Neural cell (in vitro differentiated cells): ENCODE results near the gene PHYHIPL. TPM values are rescaled to one million over a fixed set of nuclear protein-coding genes. Genes with fewer than 3 reads are reported as not detected.

ENCODE experiments used
- H2AFZ ChIP-seq: fragments of 200-600, 300-800 bp; sonication (generic), shearing (Covaris generic); 2 replicates; pipeline ENCODE4 v1.6.0; 2014; ENCODE audit warnings: low read depth, mild to moderate bottlenecking, antibody characterized with exemption, low read length, moderate library complexity
- H3F3A ChIP-seq: fragments of 200-600 bp; shearing (Covaris generic); 2 replicates; pipeline ENCODE4 v1.6.1; 2016; ENCODE audit warnings: mild to moderate bottlenecking, moderate library complexity, mixed read lengths, antibody characterized with exemption, low read length; ENCODE audit not compliant: insufficient read depth, poor library complexity, severe bottlenecking
- H3K27ac ChIP-seq: fragments of 200-600, 300-800 bp; sonication (generic), shearing (Covaris generic); 2 replicates; pipeline ENCODE4 v1.5.1; 2014; ENCODE audit warnings: mild to moderate bottlenecking, low read length, moderate library complexity
- H3K27me3 ChIP-seq: fragments of 300-800, 200-600 bp; sonication (generic), shearing (Covaris generic); 2 replicates; pipeline ENCODE4 v1.6.0; 2014; ENCODE audit warnings: mild to moderate bottlenecking, low read depth, low read length, moderate library complexity; ENCODE audit not compliant: insufficient read depth
- H3K36me3 ChIP-seq: fragments of 300-800, 200-600 bp; sonication (generic), shearing (Covaris generic); 2 replicates; pipeline ENCODE4 v1.5.1; 2014; ENCODE audit warnings: mild to moderate bottlenecking, antibody characterized with exemption, low read length, moderate library complexity; ENCODE audit not compliant: insufficient read depth
- H3K4me2 ChIP-seq: fragments of 300-800, 200-600 bp; sonication (generic), shearing (Covaris generic); 2 replicates; pipeline ENCODE4 v1.6.0; 2014; ENCODE audit warnings: mild to moderate bottlenecking, low read length
- H3K4me3 ChIP-seq: fragments of 300-800, 200-600 bp; sonication (generic), shearing (Covaris generic); 2 replicates; pipeline ENCODE4 v1.5.1; 2014; ENCODE audit warnings: mild to moderate bottlenecking, low read length, moderate library complexity
- H3K79me2 ChIP-seq: fragments of 200-600 bp; shearing (Covaris generic); replicated peaks from 2 replicates; pipeline ENCODE4 v1.6.0; 2014; ENCODE audit warnings: mild to moderate bottlenecking, low read length, moderate library complexity; ENCODE audit not compliant: insufficient read depth
- H3K9ac ChIP-seq: fragments of 300-800, 200-600 bp; sonication (generic), shearing (Covaris generic); 2 replicates; pipeline ENCODE4 v1.6.1; 2016; ENCODE audit warnings: mild to moderate bottlenecking, low read length, mixed read lengths
- H3K9me2 ChIP-seq: fragments of 200-600 bp; shearing (Covaris generic); 2 replicates; pipeline ENCODE4 v1.6.1; 2016; ENCODE audit warnings: mild to moderate bottlenecking, low read length, mixed read lengths; ENCODE audit not compliant: insufficient read depth
- H3K9me3 ChIP-seq: fragments of 200-600, 300-800 bp; sonication (generic), shearing (Covaris generic); 2 replicates; pipeline ENCODE4 v1.6.1; 2016; ENCODE audit warnings: mild to moderate bottlenecking, mixed run types, low read length, moderate library complexity, mixed read lengths
- H4K20me1 ChIP-seq: fragments of 200-600 bp; shearing (Covaris generic); 2 replicates; pipeline ENCODE4 v1.6.1; 2016; ENCODE audit warnings: mild to moderate bottlenecking, mixed run types; ENCODE audit not compliant: insufficient read depth
- EP300 ChIP-seq: fragments of 450-650 bp; conservative IDR thresholded peaks from 2 replicates; pipeline ENCODE4 v1.6.1; 2014; ENCODE audit warnings: antibody characterized with exemption, mild to moderate bottlenecking, moderate library complexity; ENCODE audit not compliant: poor library complexity, severe bottlenecking
- EZH2 ChIP-seq: fragments of 200-600, 300-800 bp; shearing (Covaris generic), sonication (generic); IDR thresholded peaks from 2 replicates; pipeline ENCODE4 v1.6.1; 2014; ENCODE audit warnings: antibody characterized with exemption, low read length, borderline replicate concordance, mild to moderate bottlenecking; ENCODE audit not compliant: insufficient read depth, poor library complexity, severe bottlenecking
- MXI1 ChIP-seq: fragments of 450-650 bp; conservative IDR thresholded peaks from 2 replicates; pipeline ENCODE4 v1.6.1; 2014; ENCODE audit warnings: antibody characterized with exemption, mild to moderate bottlenecking; ENCODE audit not compliant: poor library complexity, severe bottlenecking
- POLR2AphosphoS5 ChIP-seq: IDR thresholded peaks from 2 replicates; pipeline ENCODE4 v1.6.1; 2012
- RAD21 ChIP-seq: fragments of 450-650 bp; conservative IDR thresholded peaks from 2 replicates; pipeline ENCODE4 v1.6.1; 2014; ENCODE audit warnings: antibody characterized with exemption, mild to moderate bottlenecking, moderate library complexity
- SMC3 ChIP-seq: fragments of 450-650 bp; conservative IDR thresholded peaks from 2 replicates; pipeline ENCODE4 v1.6.1; 2014; ENCODE audit warnings: antibody characterized with exemption, mild to moderate bottlenecking, moderate library complexity; ENCODE audit not compliant: poor library complexity
- TAF1 ChIP-seq: IDR thresholded peaks from 2 replicates; pipeline ENCODE4 v1.6.1; 2012; ENCODE audit warnings: low read depth
- polyA plus RNA-seq: library from polyadenylated mRNA; depleted of rRNA; stranded (reverse); fragments of >200 nt; gene quantifications from 2 replicates; pipeline ENCODE4 v1.2.3, GENCODE V29; 2014
- TF ChIP-seq, protein P1 (sequence below): fragments of 450-650 bp; IDR thresholded peaks from 2 replicates; pipeline ENCODE4 v1.5.1; 2014; ENCODE audit warnings: antibody characterized with exemption, mild to moderate bottlenecking, moderate library complexity; ENCODE audit not compliant: poor library complexity, severe bottlenecking
- TF ChIP-seq, protein P2 (sequence below): IDR thresholded peaks from 2 replicates; pipeline ENCODE4 v1.6.1; 2012; ENCODE audit warnings: borderline replicate concordance

Gene PHYHIPL
- polyA plus RNA-seq, 1 donor from 2014 or later, result 33.9 TPM

DNA sequence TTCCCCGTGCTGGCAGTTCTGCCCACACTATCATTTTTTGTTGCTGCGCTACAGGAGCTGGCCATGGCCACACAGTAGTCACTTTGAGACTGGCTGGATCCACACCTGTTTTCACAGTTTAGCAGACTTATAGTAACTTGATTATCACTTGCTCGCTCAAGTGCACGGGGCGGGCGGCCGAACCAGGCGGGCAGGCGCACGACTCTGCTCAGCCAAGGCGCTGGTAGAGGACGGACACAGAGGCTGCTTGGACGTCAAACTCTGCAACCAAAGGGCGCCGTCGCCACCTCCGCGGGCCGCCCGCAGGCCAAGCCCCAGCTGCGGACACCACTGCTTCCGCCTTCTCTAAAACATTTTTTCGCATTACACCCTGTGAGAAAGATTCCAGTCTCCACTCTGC, 38.4 kb upstream of the PHYHIPL start:
- H3K27ac ChIP-seq, result no peak overlapping the region
- no peaks in the 10 kb centered on the region for H4K20me1 ChIP-seq
- H3K4me2 ChIP-seq, result no peak overlapping the region
- H3K36me3 ChIP-seq, result no peaks in the 10 kb centered on the region
- H3F3A ChIP-seq, result no peaks in the 10 kb centered on the region
- no peak overlapping the region for H2AFZ ChIP-seq
- no peak overlapping the region for H3K9ac ChIP-seq
- no peaks in the 10 kb centered on the region for H3K79me2 ChIP-seq
- no peak overlapping the region for H3K4me3 ChIP-seq
- no peaks in the 10 kb centered on the region for H3K9me2 ChIP-seq
- H3K27me3 ChIP-seq, result no peaks in the 10 kb centered on the region
- no peaks in the 10 kb centered on the region for H3K9me3 ChIP-seq
- TF ChIP-seq SMC3, result no peak
- no peak for TF ChIP-seq TAF1
- TF ChIP-seq, protein P1, sequence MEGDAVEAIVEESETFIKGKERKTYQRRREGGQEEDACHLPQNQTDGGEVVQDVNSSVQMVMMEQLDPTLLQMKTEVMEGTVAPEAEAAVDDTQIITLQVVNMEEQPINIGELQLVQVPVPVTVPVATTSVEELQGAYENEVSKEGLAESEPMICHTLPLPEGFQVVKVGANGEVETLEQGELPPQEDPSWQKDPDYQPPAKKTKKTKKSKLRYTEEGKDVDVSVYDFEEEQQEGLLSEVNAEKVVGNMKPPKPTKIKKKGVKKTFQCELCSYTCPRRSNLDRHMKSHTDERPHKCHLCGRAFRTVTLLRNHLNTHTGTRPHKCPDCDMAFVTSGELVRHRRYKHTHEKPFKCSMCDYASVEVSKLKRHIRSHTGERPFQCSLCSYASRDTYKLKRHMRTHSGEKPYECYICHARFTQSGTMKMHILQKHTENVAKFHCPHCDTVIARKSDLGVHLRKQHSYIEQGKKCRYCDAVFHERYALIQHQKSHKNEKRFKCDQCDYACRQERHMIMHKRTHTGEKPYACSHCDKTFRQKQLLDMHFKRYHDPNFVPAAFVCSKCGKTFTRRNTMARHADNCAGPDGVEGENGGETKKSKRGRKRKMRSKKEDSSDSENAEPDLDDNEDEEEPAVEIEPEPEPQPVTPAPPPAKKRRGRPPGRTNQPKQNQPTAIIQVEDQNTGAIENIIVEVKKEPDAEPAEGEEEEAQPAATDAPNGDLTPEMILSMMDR, result no peak
- no peak for TF ChIP-seq EP300

DNA sequence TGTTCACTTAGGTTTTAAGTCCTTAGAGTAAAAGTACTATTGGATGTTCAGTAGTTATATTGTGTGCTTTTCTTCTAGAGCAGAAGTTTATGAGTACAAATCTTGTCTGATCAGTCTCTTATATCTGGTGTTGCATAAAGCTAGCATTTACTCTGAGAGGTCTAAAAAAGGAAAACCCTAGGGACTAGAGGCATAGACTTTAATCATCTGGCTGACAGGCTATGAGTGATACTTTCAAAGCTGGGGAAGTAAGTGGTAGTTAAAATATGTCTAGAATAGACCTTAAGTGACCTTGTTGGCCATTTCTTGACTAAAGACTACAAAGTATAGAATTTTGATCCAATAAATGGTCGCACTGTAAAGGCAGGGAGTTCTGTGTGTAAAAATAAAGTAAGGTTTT, 32.9 kb upstream of the PHYHIPL start:
- H3K27ac ChIP-seq, result peak overlapping the region; percentile 16
- H3F3A ChIP-seq, result no peaks in the 10 kb centered on the region
- TF ChIP-seq RAD21 (no peak), EP300 (peak; percentile 68), POLR2AphosphoS5 (peak; percentile 54)
- H3K36me3 ChIP-seq, result no peaks in the 10 kb centered on the region
- H3K4me2 ChIP-seq, result no peak overlapping the region
- no peaks in the 10 kb centered on the region for H3K9me2 ChIP-seq
- no peak overlapping the region for H3K4me3 ChIP-seq
- H3K9me3 ChIP-seq, result no peaks in the 10 kb centered on the region
- no peak overlapping the region for H3K9ac ChIP-seq
- H4K20me1 ChIP-seq, result no peaks in the 10 kb centered on the region
- no peaks in the 10 kb centered on the region for H3K27me3 ChIP-seq
- H3K79me2 ChIP-seq, result no peaks in the 10 kb centered on the region
- H2AFZ ChIP-seq, result no peak overlapping the region

DNA sequence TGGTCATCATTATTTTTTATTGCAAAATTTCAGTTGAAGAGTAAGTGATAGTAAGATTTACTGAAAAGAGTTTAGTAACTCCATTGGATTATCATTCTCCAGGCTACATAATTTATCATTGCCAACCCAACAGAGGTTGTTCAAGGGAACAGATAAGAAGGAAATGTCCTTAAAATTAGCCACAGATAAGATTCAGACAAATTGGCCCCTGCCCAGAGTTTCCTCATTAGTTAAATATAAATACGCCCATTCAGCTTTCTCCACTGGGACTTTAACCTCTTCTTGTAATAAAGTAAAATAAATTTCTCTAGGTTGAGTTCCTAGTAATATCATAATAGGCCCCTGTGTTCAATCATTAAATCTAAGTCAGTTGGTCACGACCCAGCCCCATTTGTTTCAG, 27.7 kb upstream of the PHYHIPL start:
- TF ChIP-seq, protein P1, result no peak
- TF ChIP-seq, protein P2, sequence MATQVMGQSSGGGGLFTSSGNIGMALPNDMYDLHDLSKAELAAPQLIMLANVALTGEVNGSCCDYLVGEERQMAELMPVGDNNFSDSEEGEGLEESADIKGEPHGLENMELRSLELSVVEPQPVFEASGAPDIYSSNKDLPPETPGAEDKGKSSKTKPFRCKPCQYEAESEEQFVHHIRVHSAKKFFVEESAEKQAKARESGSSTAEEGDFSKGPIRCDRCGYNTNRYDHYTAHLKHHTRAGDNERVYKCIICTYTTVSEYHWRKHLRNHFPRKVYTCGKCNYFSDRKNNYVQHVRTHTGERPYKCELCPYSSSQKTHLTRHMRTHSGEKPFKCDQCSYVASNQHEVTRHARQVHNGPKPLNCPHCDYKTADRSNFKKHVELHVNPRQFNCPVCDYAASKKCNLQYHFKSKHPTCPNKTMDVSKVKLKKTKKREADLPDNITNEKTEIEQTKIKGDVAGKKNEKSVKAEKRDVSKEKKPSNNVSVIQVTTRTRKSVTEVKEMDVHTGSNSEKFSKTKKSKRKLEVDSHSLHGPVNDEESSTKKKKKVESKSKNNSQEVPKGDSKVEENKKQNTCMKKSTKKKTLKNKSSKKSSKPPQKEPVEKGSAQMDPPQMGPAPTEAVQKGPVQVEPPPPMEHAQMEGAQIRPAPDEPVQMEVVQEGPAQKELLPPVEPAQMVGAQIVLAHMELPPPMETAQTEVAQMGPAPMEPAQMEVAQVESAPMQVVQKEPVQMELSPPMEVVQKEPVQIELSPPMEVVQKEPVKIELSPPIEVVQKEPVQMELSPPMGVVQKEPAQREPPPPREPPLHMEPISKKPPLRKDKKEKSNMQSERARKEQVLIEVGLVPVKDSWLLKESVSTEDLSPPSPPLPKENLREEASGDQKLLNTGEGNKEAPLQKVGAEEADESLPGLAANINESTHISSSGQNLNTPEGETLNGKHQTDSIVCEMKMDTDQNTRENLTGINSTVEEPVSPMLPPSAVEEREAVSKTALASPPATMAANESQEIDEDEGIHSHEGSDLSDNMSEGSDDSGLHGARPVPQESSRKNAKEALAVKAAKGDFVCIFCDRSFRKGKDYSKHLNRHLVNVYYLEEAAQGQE, result no peak
- no peak for TF ChIP-seq MXI1
- TF ChIP-seq POLR2AphosphoS5, result no peak
- no peak for TF ChIP-seq EP300
- no peak for TF ChIP-seq EZH2
- no peak for TF ChIP-seq RAD21
- no peak for TF ChIP-seq SMC3
- TF ChIP-seq TAF1, result no peak
- no peaks in the 10 kb centered on the region for H3K79me2 ChIP-seq
- H3K36me3 ChIP-seq, result no peaks in the 10 kb centered on the region
- H3K9ac ChIP-seq, result no peak overlapping the region
- no peaks in the 10 kb centered on the region for H3K27me3 ChIP-seq
- no peaks in the 10 kb centered on the region for H3K9me3 ChIP-seq
- H4K20me1 ChIP-seq, result no peaks in the 10 kb centered on the region
- H3K4me2 ChIP-seq, result no peak overlapping the region
- no peaks in the 10 kb centered on the region for H3K9me2 ChIP-seq
- H3K27ac ChIP-seq, result no peak overlapping the region
- H3F3A ChIP-seq, result no peaks in the 10 kb centered on the region
- H3K4me3 ChIP-seq, result no peak overlapping the region
- no peak overlapping the region for H2AFZ ChIP-seq
